IMR-90 (cell line): ENCODE measurements around the gene BRINP1. TPM values are rescaled to one million over a fixed set of nuclear protein-coding genes. Genes with fewer than 3 reads are reported as not detected.

Source experiments
- ATAC-seq: fragments of 200-7000 bp; cut with Tn5 transposase; 2 replicates; pipeline ENCODE4 v1.9.1; 2020; ENCODE audit warnings: low read depth, mild to moderate bottlenecking, moderate library complexity
- BruUV-seq: library from RNA; stranded (reverse); fragments of 400-500 nt; replicated peaks from 2 replicates; lab custom pipeline; 2021; lab: Mats Ljungman, UMichigan
- CTCF ChIA-PET: fragments of 300-600 bp; formaldehyde crosslinking; extraction: SDS; loops from one replicate; lab custom pipeline; 2021; ENCODE audit warnings: antibody characterized with exemption; lab: Yijun Ruan, JAX
- POLR2A ChIA-PET: fragments of 300-600 bp; sonication (Branson Sonifier 250); formaldehyde crosslinking; loops from one replicate; lab custom pipeline; 2022; ENCODE audit warnings: antibody characterized with exemption; ENCODE audit not compliant: unreplicated experiment; lab: Charles Lee
- DNase-seq: peaks from one replicate; pipeline ENCODE4 v3.0.0; 2013
- H2AFZ ChIP-seq: replicated peaks from 2 replicates; pipeline ENCODE3; 2013; ENCODE audit warnings: low read length, mild to moderate bottlenecking; ENCODE audit not compliant: poor library complexity
- H2AK5ac ChIP-seq: 2 replicates; pipeline ENCODE4 v1.6.1; 2013; ENCODE audit warnings: low read depth, low read length, inconsistent platforms
- H2AK9ac ChIP-seq: replicated peaks from 2 replicates; pipeline ENCODE3; 2013; ENCODE audit warnings: mild to moderate bottlenecking, low read depth, low read length, moderate library complexity; ENCODE audit not compliant: poor library complexity
- H2BK120ac ChIP-seq: 2 replicates; pipeline ENCODE4 v1.6.1; 2013; ENCODE audit warnings: low read depth, low read length, inconsistent platforms
- H2BK15ac ChIP-seq: 3 replicates; pipeline ENCODE4 v1.6.1; 2013; ENCODE audit warnings: low read depth, low read length, inconsistent platforms
- H2BK20ac ChIP-seq: 2 replicates; pipeline ENCODE4 v1.6.1; 2013; ENCODE audit warnings: low read depth, mild to moderate bottlenecking, inconsistent platforms, low read length, moderate library complexity
- H2BK5ac ChIP-seq: 2 replicates; pipeline ENCODE4 v1.6.1; 2013; ENCODE audit warnings: mild to moderate bottlenecking, low read depth, low read length, inconsistent platforms; ENCODE audit not compliant: poor library complexity, severe bottlenecking
- H3K14ac ChIP-seq: replicated peaks from 2 replicates; pipeline ENCODE4 v1.6.1; 2013; ENCODE audit warnings: low read depth, low read length, inconsistent platforms
- H3K18ac ChIP-seq: 2 replicates; pipeline ENCODE4 v1.6.1; 2013; ENCODE audit warnings: low read depth, low read length, control low read depth
- H3K23ac ChIP-seq: 2 replicates; pipeline ENCODE4 v1.6.1; 2013; ENCODE audit warnings: low read depth, low read length, inconsistent platforms
- H3K27ac ChIP-seq: 2 replicates; pipeline ENCODE4 v1.5.1; 2013; ENCODE audit warnings: mild to moderate bottlenecking, control low read depth, low read length; ENCODE audit not compliant: insufficient read depth
- H3K27me3 ChIP-seq: 2 replicates; pipeline ENCODE4 v1.6.1; 2013; ENCODE audit warnings: low read length; ENCODE audit not compliant: control insufficient read depth, insufficient read depth
- H3K36me3 ChIP-seq: 2 replicates; pipeline ENCODE4 v1.6.1; 2013; ENCODE audit warnings: low read length, mixed read lengths; ENCODE audit not compliant: control insufficient read depth, insufficient read depth
- H3K4ac ChIP-seq: 2 replicates; pipeline ENCODE4 v1.6.1; 2013; ENCODE audit warnings: low read depth, low read length, inconsistent platforms
- H3K4me1 ChIP-seq: 2 replicates; pipeline ENCODE4 v1.6.1; 2013; ENCODE audit warnings: low read length, mixed read lengths; ENCODE audit not compliant: control insufficient read depth, insufficient read depth
- H3K4me2 ChIP-seq: 2 replicates; pipeline ENCODE4 v1.6.1; 2013; ENCODE audit warnings: low read depth, mild to moderate bottlenecking, control low read depth, low read length, moderate library complexity
- H3K4me3 ChIP-seq: 2 replicates; pipeline ENCODE4 v1.5.1; 2013; ENCODE audit warnings: low read depth, mild to moderate bottlenecking, control low read depth, low read length, moderate library complexity; ENCODE audit not compliant: insufficient read depth
- H3K56ac ChIP-seq: 2 replicates; pipeline ENCODE4 v1.6.1; 2013; ENCODE audit warnings: low read length, inconsistent platforms; ENCODE audit not compliant: insufficient read depth; ENCODE audit errors: extremely low read depth
- H3K79me1 ChIP-seq, 2 experiments: 2 replicates each; pipeline ENCODE4 v1.6.1; 2013; ENCODE audit warnings: low read length in 2 of 2, inconsistent platforms in 1 of 2, low read depth in 1 of 2
- H3K9ac ChIP-seq: 2 replicates; pipeline ENCODE4 v1.6.1; 2013; ENCODE audit warnings: low read depth, low read length, control low read depth
- H3K9me1 ChIP-seq: 2 replicates; pipeline ENCODE4 v1.6.1; 2013; ENCODE audit warnings: low read length, inconsistent platforms; ENCODE audit not compliant: insufficient read depth
- H3K9me3 ChIP-seq: 2 replicates; pipeline ENCODE4 v1.6.1; 2013; ENCODE audit warnings: low read length; ENCODE audit not compliant: control insufficient read depth, insufficient read depth
- H4K20me1 ChIP-seq: 2 replicates; pipeline ENCODE4 v1.6.1; 2013; ENCODE audit warnings: low read length, inconsistent platforms; ENCODE audit not compliant: insufficient read depth
- H4K5ac ChIP-seq: 2 replicates; pipeline ENCODE4 v1.6.1; 2013; ENCODE audit warnings: mild to moderate bottlenecking, low read depth, low read length, control low read depth
- H4K8ac ChIP-seq, 2 experiments: 2 replicates each; pipeline ENCODE4 v1.6.1; 2013; ENCODE audit warnings: low read depth in 2 of 2, low read length in 2 of 2, control low read depth in 1 of 2, inconsistent platforms in 1 of 2
- H4K91ac ChIP-seq: 2 replicates; pipeline ENCODE4 v1.6.1; 2013; ENCODE audit warnings: low read depth, low read length, inconsistent platforms; ENCODE audit not compliant: insufficient read depth
- BHLHE40 ChIP-seq: fragments of 150-350 bp; IDR thresholded peaks from 2 replicates; pipeline ENCODE4 v1.6.1; 2016; ENCODE audit warnings: mild to moderate bottlenecking, low read depth, low read length
- CEBPB ChIP-seq: IDR thresholded peaks from 2 replicates; pipeline ENCODE4 v1.6.1; 2012; ENCODE audit warnings: low read depth, low read length, improper control_type of control experiment
- CHD1 ChIP-seq: IDR thresholded peaks from 2 replicates; pipeline ENCODE4 v1.6.1; 2012; ENCODE audit warnings: low read depth, low read length, improper control_type of control experiment
- ELK1 ChIP-seq: fragments of 150-350 bp; IDR thresholded peaks from 2 replicates; pipeline ENCODE4 v1.6.1; 2016; ENCODE audit warnings: low read depth, mild to moderate bottlenecking, low read length, moderate library complexity, borderline replicate concordance
- FOS ChIP-seq: fragments of 150-350 bp; IDR thresholded peaks from 2 replicates; pipeline ENCODE4 v1.6.1; 2016; ENCODE audit warnings: low read depth, low read length
- MAFK ChIP-seq: IDR thresholded peaks from 2 replicates; pipeline ENCODE4 v1.6.1; 2012; ENCODE audit warnings: low read depth, low read length, improper control_type of control experiment
- MAZ ChIP-seq: IDR thresholded peaks from 2 replicates; pipeline ENCODE4 v1.6.1; 2012; ENCODE audit warnings: low read depth, mild to moderate bottlenecking, low read length, improper control_type of control experiment, moderate library complexity, borderline replicate concordance
- MXI1 ChIP-seq: IDR thresholded peaks from 2 replicates; pipeline ENCODE4 v1.6.1; 2012; ENCODE audit warnings: low read depth, mild to moderate bottlenecking, low read length, moderate library complexity, borderline replicate concordance
- NFE2L2 ChIP-seq: fragments of 150-350 bp; IDR thresholded peaks from 2 replicates; pipeline ENCODE4 v1.6.1; 2016; ENCODE audit warnings: low read depth, mild to moderate bottlenecking, low read length
- POLR2A ChIP-seq: IDR thresholded peaks from 2 replicates; pipeline ENCODE4 v1.6.1; 2012; ENCODE audit warnings: mild to moderate bottlenecking, low read depth, low read length
- RAD21 ChIP-seq: IDR thresholded peaks from 2 replicates; pipeline ENCODE4 v1.6.1; 2012; ENCODE audit warnings: low read length, improper control_type of control experiment
- RCOR1 ChIP-seq: IDR thresholded peaks from 2 replicates; pipeline ENCODE4 v1.6.1; 2012; ENCODE audit warnings: mild to moderate bottlenecking, low read length, improper control_type of control experiment; ENCODE audit not compliant: insufficient replicate concordance
- RFX5 ChIP-seq: IDR thresholded peaks from 2 replicates; pipeline ENCODE4 v1.8.0; 2012; ENCODE audit warnings: low read depth, mild to moderate bottlenecking, low read length, moderate library complexity
- SMC3 ChIP-seq: fragments of 150-350 bp; IDR thresholded peaks from 2 replicates; pipeline ENCODE4 v1.6.1; 2016; ENCODE audit warnings: low read depth, mild to moderate bottlenecking, antibody characterized with exemption, low read length, moderate library complexity
- USF2 ChIP-seq: fragments of 150-350 bp; IDR thresholded peaks from 2 replicates; pipeline ENCODE4 v1.6.1; 2017; ENCODE audit warnings: mild to moderate bottlenecking, antibody characterized with exemption, low read length, low read depth
- WGBS, 2 experiments: methylation state at CpG; one replicate each; pipeline versions ENCODE4 v1.1.5 to v1.1.7; 2013; ENCODE audit warnings: missing lambda C conversion rate in 2 of 2; ENCODE audit not compliant: insufficient read length in 1 of 2; ENCODE audit errors: extremely low coverage in 2 of 2; 5-methylcytosine and 5-hydroxymethylcytosine counted together
- dilution Hi-C: fragments of 300-500 bp; cut with HindIII; formaldehyde crosslinking; loops from one replicate; pipeline ENCODE4 v1.14.3; 2018; ENCODE audit warnings: low sequenced_read_pairs; ENCODE audit not compliant: unreplicated experiment
- in situ Hi-C: fragments of 300-500 bp; cut with MboI; formaldehyde crosslinking; loops from 3 replicates; pipeline ENCODE4 v1.14.3; 2019; ENCODE audit warnings: low sequenced_read_pairs, inconsistent platforms, mixed read lengths
- intact Hi-C: fragments of 100-400 bp; cut with micrococcal nuclease; formaldehyde crosslinking; loops from 2 replicates; pipeline ENCODE4 v1.10.0; 2022
- polyA plus RNA-seq, 3 experiments: library from polyadenylated mRNA; depleted of rRNA; stranded (reverse); fragments of >200 nt; gene quantifications; 2 replicates each; pipeline ENCODE4 v1.2.3, GENCODE V29; 2012; ENCODE audit warnings: low replicate concordance in 1 of 3
- total RNA-seq: library from RNA; depleted of rRNA; stranded (reverse); fragments of >200 nt; gene quantifications from 2 replicates; pipeline ENCODE4 v1.2.3, GENCODE V29; 2012
- TF ChIP-seq, protein P1 (sequence below): conservative IDR thresholded peaks from 2 replicates; pipeline ENCODE4 v1.5.1; 2012; ENCODE audit warnings: mild to moderate bottlenecking, low read depth, low read length, improper control_type of control experiment

Gene BRINP1
- total and polyA plus RNA-seq, 2 of the 4 experiments (the other 2 are of a cell fraction): under 0.01 TPM; not detected in 1

DNA sequence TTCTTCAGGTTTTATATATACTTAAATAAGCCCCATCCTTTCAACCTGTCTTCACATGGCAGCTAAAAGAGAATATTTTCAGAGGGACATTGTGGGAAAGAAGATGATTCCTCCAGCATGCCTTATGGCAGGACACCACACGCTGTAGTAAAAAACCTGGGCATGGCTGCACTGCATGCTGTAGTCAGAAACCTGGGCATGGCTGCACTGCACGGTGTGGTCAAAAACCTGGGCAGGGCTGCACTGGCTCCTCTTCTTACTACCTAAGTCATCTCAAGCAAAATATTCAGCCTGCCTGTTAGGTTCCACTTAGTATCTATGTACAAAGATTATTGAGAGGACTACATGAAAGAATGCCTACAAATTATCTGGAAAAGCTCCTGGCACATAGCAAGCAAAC, 153.6 kb downstream of the BRINP1 start:
- CTCF ChIA-PET: no interaction called here
- H2BK120ac ChIP-seq: no peak overlapping the region

More for the DNA sequence above, 153.6 kb downstream of the BRINP1 start:
- BruUV-seq: no TSS peak
- Histone ChIP-seq H3K4me3 (no peak overlapping the region), H3K36me3 (no peaks in the 10 kb centered on the region), H4K5ac (no peak overlapping the region), H4K8ac (no peak overlapping the region), H3K4me2 (no peak overlapping the region), H2BK15ac (no peak overlapping the region), H4K20me1 (no peaks in the 10 kb centered on the region), H2AFZ (no peak overlapping the region), H2AK5ac (no peak overlapping the region), H3K9me3 (peaks cover 11% of the 10 kb centered on the region), H3K9ac (no peak overlapping the region), H3K4ac (no peak overlapping the region), H3K9me1 (no peaks in the 10 kb centered on the region), H4K91ac (no peak overlapping the region), H3K27me3 (no peaks in the 10 kb centered on the region), H3K18ac (no peak overlapping the region), H3K27ac (no peak overlapping the region), H3K4me1 (no peaks in the 10 kb centered on the region), H2BK20ac (no peak overlapping the region), H2AK9ac (no peak overlapping the region), H3K79me1 (no peaks in the 10 kb centered on the region), H2BK5ac (no peak overlapping the region), H3K23ac (no peak overlapping the region), H3K14ac (no peak overlapping the region), H3K56ac (no peak overlapping the region)
- intact Hi-C loops: no loop called here
- dilution Hi-C loops: no loop called here
- POLR2A ChIA-PET: no interaction called here
- in situ Hi-C loops: no loop called here
- DNase-seq (no peak), ATAC-seq (no peak)
- WGBS, 2 experiments: 100% methylated on average over 1 of the region's 2 CpGs; no CpG with 5 or more reads in 1 of the 2 experiments
- no peak for TF ChIP-seq USF2
- no peak for TF ChIP-seq ELK1
- TF ChIP-seq BHLHE40: no peak
- no peak for TF ChIP-seq MAZ
- TF ChIP-seq RAD21: no peak
- TF ChIP-seq CEBPB: no peak
- TF ChIP-seq, protein P1, sequence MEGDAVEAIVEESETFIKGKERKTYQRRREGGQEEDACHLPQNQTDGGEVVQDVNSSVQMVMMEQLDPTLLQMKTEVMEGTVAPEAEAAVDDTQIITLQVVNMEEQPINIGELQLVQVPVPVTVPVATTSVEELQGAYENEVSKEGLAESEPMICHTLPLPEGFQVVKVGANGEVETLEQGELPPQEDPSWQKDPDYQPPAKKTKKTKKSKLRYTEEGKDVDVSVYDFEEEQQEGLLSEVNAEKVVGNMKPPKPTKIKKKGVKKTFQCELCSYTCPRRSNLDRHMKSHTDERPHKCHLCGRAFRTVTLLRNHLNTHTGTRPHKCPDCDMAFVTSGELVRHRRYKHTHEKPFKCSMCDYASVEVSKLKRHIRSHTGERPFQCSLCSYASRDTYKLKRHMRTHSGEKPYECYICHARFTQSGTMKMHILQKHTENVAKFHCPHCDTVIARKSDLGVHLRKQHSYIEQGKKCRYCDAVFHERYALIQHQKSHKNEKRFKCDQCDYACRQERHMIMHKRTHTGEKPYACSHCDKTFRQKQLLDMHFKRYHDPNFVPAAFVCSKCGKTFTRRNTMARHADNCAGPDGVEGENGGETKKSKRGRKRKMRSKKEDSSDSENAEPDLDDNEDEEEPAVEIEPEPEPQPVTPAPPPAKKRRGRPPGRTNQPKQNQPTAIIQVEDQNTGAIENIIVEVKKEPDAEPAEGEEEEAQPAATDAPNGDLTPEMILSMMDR: no peak
- TF ChIP-seq MXI1: no peak
- no peak for TF ChIP-seq POLR2A
- TF ChIP-seq FOS: no peak
- no peak for TF ChIP-seq SMC3
- no peak for TF ChIP-seq RFX5
- no peak for TF ChIP-seq CHD1
- TF ChIP-seq MAFK: no peak
- TF ChIP-seq NFE2L2: no peak
- TF ChIP-seq RCOR1: no peak
